GM23338 (cell line): ENCODE data around the gene RHOB. TPM values are rescaled to one million over a fixed set of nuclear protein-coding genes. Genes with fewer than 3 reads are reported as not detected.

ENCODE experiments used
- ATAC-seq: fragments of 200-7000 bp; cut with Tn5 transposase; 3 replicates; pipeline ENCODE4 v1.9.1; 2020
- DNase-seq: peaks from one replicate; pipeline ENCODE4 v3.0.0-alpha.2; 2015; ENCODE audit warnings: low spot score
- H2AFZ ChIP-seq: fragments of 200-600 bp; sonication (generic); 2 replicates; pipeline ENCODE4 v1.8.0; 2016; ENCODE audit warnings: antibody characterized with exemption, mild to moderate bottlenecking, moderate library complexity
- H3F3A ChIP-seq: fragments of 200-600 bp; sonication (generic); replicated peaks from 2 replicates; pipeline ENCODE4 v1.8.0; 2017; ENCODE audit warnings: antibody characterized with exemption, mixed run types, low read depth
- H3K27ac ChIP-seq: fragments of 200-600 bp; sonication (generic); 2 replicates; pipeline ENCODE4 v1.6.1; 2016; ENCODE audit warnings: low read depth
- H3K27me3 ChIP-seq: fragments of 200-600 bp; sonication (generic); 2 replicates; pipeline ENCODE4 v1.8.0; 2016; ENCODE audit warnings: mild to moderate bottlenecking, mixed run types, moderate library complexity; ENCODE audit not compliant: insufficient read depth
- H3K36me3 ChIP-seq: fragments of 200-600 bp; sonication (generic); 2 replicates; pipeline ENCODE4 v1.8.0; 2016; ENCODE audit warnings: mild to moderate bottlenecking; ENCODE audit not compliant: insufficient read depth
- H3K4me1 ChIP-seq: fragments of 200-600 bp; sonication (generic); 2 replicates; pipeline ENCODE4 v1.8.0; 2016; ENCODE audit warnings: mild to moderate bottlenecking, moderate library complexity; ENCODE audit not compliant: insufficient read depth
- H3K4me2 ChIP-seq: fragments of 200-600 bp; sonication (generic); 2 replicates; pipeline ENCODE4 v1.7.1; 2017; ENCODE audit warnings: mixed run types
- H3K4me3 ChIP-seq: fragments of 200-600 bp; sonication (generic); 2 replicates; pipeline ENCODE4 v1.6.1; 2016; ENCODE audit warnings: mixed run types
- H3K79me2 ChIP-seq: fragments of 200-600 bp; sonication (generic); replicated peaks from 2 replicates; pipeline ENCODE4 v1.8.0; 2017; ENCODE audit warnings: mild to moderate bottlenecking; ENCODE audit not compliant: insufficient read depth
- H3K9me2 ChIP-seq: fragments of 200-600 bp; sonication (generic); 2 replicates; pipeline ENCODE4 v1.8.0; 2017; ENCODE audit not compliant: insufficient read depth
- H4K20me1 ChIP-seq: fragments of 200-600 bp; sonication (generic); replicated peaks from 2 replicates; pipeline ENCODE4 v1.8.0; 2017; ENCODE audit warnings: mild to moderate bottlenecking; ENCODE audit not compliant: insufficient read depth
- H3K27ac Mint-ChIP-seq: 2 replicates; pipeline ENCODE4 v1.8.0; 2020; ENCODE audit warnings: inconsistent platforms, mild to moderate bottlenecking, moderate library complexity, mixed read lengths
- H3K27me3 Mint-ChIP-seq: 3 replicates; pipeline ENCODE4 v1.8.0; 2022; ENCODE audit warnings: low read depth, mild to moderate bottlenecking, moderate library complexity, mixed read lengths, inconsistent platforms; ENCODE audit not compliant: insufficient read depth, poor library complexity
- H3K36me3 Mint-ChIP-seq: 3 replicates; pipeline ENCODE4 v1.8.0; 2021; ENCODE audit warnings: low read depth, mild to moderate bottlenecking, inconsistent platforms, moderate library complexity, mixed read lengths
- H3K4me1 Mint-ChIP-seq: 3 replicates; pipeline ENCODE4 v1.8.0; 2020; ENCODE audit warnings: mild to moderate bottlenecking, inconsistent platforms, mixed read lengths
- H3K4me3 Mint-ChIP-seq: 3 replicates; pipeline ENCODE4 v1.8.0; 2021; ENCODE audit warnings: moderate library complexity, mild to moderate bottlenecking, inconsistent platforms, mixed read lengths
- H3K9me3 Mint-ChIP-seq: 3 replicates; pipeline ENCODE4 v1.8.0; 2020; ENCODE audit warnings: moderate library complexity, mild to moderate bottlenecking, inconsistent platforms, mixed read lengths
- CREB1 ChIP-seq: fragments of 250-450 bp; sonication (Bioruptor Pico); IDR thresholded peaks from 2 replicates; pipeline ENCODE4 v1.5.0; 2020; ENCODE audit warnings: low read depth, mild to moderate bottlenecking, moderate library complexity
- ETS1 ChIP-seq: IDR thresholded peaks from 2 replicates; pipeline ENCODE4 v1.6.1; 2016; ENCODE audit warnings: antibody characterized with exemption
- EZH2 ChIP-seq: fragments of 200-600 bp; sonication (generic); IDR thresholded peaks from one replicate; pipeline ENCODE4 v1.8.0; 2017; ENCODE audit warnings: antibody characterized with exemption, mild to moderate bottlenecking, low read depth; ENCODE audit not compliant: unreplicated experiment
- NANOG ChIP-seq: IDR thresholded peaks from 2 replicates; pipeline ENCODE4 v1.6.1; 2016; ENCODE audit warnings: antibody characterized with exemption, borderline replicate concordance
- POLR2AphosphoS5 ChIP-seq: IDR thresholded peaks from 2 replicates; pipeline ENCODE4 v1.6.1; 2016; ENCODE audit warnings: antibody characterized with exemption, low read depth
- REST ChIP-seq: IDR thresholded peaks from one replicate; pipeline ENCODE4 v1.6.1; 2018; ENCODE audit warnings: antibody characterized with exemption; ENCODE audit not compliant: unreplicated experiment
- STAT1 ChIP-seq: IDR thresholded peaks from one replicate; pipeline ENCODE4 v1.6.1; 2016; ENCODE audit warnings: antibody characterized with exemption; ENCODE audit not compliant: unreplicated experiment
- ZNF114 ChIP-seq: fragments of 250-450 bp; sonication (Bioruptor Pico); IDR thresholded peaks from 2 replicates; pipeline ENCODE4 v1.5.0; 2020; ENCODE audit warnings: mild to moderate bottlenecking, moderate library complexity
- ZNF331 ChIP-seq: fragments of 250-450 bp; sonication (Bioruptor Pico); IDR thresholded peaks from 2 replicates; pipeline ENCODE4 v1.5.0; 2020; ENCODE audit warnings: low read depth, mild to moderate bottlenecking, moderate library complexity
- polyA plus RNA-seq: library from polyadenylated mRNA; unstranded; fragments of >200 nt; fragmentation: Nextera tagmentation; extraction: Ambion mirVana; gene quantifications from 2 replicates; pipeline ENCODE4 v1.2.1, GENCODE V29; 2016
- total RNA-seq: library from RNA; depleted of rRNA; stranded (reverse); fragments of >200 nt; shearing (Covaris generic); gene quantifications from 2 replicates; pipeline ENCODE4 v1.2.3, GENCODE V29; 2014
- TF ChIP-seq, protein P1 (sequence below), 2 experiments: fragments of 200-600 bp in 1 of 2; sonication (generic) in 1 of 2; conservative IDR thresholded peaks; 2 replicates each; pipeline versions ENCODE4 v1.5.1 to v1.6.1; 2016 to 2017; ENCODE audit warnings: antibody characterized with exemption in 2 of 2, low read depth in 2 of 2, mild to moderate bottlenecking in 2 of 2, moderate library complexity in 1 of 2

The RHOB gene
- total and polyA plus RNA-seq, 2 experiments from 2014 or later: 6.6 to 26.9 TPM

DNA sequence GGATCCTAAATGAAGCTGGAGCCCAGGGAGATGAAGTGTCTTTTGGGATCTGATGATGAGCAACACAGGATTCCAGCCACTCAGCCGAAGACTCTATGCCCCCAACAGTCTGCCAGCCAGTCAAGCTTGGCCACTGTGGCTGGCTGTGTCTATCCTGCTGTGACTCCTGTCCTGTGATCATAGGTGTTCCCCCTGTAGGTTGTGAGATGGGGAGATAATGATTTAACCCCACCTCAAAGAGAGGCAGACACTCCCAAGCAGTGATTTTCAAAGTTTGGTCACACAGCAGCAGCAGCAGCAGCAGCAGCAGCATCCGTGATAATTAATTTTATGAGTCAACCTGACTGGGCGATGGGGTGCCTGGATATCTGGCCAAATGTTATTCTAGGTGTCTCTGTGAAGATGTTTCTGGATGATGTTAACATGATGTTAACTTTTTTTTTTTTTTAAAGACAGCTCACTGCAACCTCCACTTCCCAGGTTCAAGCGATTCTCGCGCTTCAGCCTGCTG, 21.4 kb upstream of the RHOB start (continued):
- TF ChIP-seq REST (no peak), ZNF331 (no peak), STAT1 (no peak), EZH2 (no peak)

DNA sequence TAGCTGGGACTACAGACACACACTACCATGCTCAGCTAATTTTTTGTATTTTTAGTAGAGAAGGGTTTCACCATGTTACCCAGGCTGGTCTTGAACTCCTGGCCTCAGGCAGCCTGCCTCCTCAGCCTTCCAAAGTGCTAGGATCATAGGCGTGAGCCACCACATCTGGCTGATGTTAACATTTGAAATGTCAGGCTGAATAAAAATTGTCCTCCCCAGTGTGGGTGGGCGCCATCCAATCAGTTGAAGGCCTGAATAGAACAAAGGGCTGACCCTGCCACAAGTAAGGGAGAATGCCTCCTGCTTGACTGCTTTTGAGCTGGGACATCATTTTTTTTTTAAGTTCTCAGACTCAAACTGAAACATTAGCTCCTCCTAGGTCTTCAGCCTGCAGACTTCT, 21.0 kb upstream of the RHOB start:
- Histone ChIP-seq H4K20me1 (no peaks in the 10 kb centered on the region), H3K4me2 (no peak overlapping the region), H3K36me3 (no peaks in the 10 kb centered on the region), H3K27me3 (no peaks in the 10 kb centered on the region), H2AFZ (no peak overlapping the region), H3F3A (no peaks in the 10 kb centered on the region), H3K4me3 (no peak overlapping the region), H3K27ac (no peak overlapping the region), H3K9me2 (no peaks in the 10 kb centered on the region), H3K79me2 (no peaks in the 10 kb centered on the region), H3K4me1 (no peaks in the 10 kb centered on the region)
- Mint-ChIP-seq H3K4me1 (peaks cover 8% of the 10 kb centered on the region), H3K27ac (no peak overlapping the region), H3K9me3 (no peaks in the 10 kb centered on the region), H3K4me3 (no peak overlapping the region), H3K27me3 (peaks cover 9% of the 10 kb centered on the region), H3K36me3 (no peaks in the 10 kb centered on the region)
- ATAC-seq (no peak), DNase-seq (no peak)
- TF ChIP-seq, protein P1, sequence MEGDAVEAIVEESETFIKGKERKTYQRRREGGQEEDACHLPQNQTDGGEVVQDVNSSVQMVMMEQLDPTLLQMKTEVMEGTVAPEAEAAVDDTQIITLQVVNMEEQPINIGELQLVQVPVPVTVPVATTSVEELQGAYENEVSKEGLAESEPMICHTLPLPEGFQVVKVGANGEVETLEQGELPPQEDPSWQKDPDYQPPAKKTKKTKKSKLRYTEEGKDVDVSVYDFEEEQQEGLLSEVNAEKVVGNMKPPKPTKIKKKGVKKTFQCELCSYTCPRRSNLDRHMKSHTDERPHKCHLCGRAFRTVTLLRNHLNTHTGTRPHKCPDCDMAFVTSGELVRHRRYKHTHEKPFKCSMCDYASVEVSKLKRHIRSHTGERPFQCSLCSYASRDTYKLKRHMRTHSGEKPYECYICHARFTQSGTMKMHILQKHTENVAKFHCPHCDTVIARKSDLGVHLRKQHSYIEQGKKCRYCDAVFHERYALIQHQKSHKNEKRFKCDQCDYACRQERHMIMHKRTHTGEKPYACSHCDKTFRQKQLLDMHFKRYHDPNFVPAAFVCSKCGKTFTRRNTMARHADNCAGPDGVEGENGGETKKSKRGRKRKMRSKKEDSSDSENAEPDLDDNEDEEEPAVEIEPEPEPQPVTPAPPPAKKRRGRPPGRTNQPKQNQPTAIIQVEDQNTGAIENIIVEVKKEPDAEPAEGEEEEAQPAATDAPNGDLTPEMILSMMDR (conservative IDR thresholded peaks at IDR 0.05; ENCODE audit: low read depth in 2 of 2): no peak
- TF ChIP-seq EZH2 (no peak), ZNF114 (CRISPR knock-in tag) (no peak), POLR2AphosphoS5 (no peak), REST (no peak), CREB1 (CRISPR knock-in tag) (no peak), ETS1 (no peak), STAT1 (no peak), NANOG (no peak)
